PC-9 (cell line): ENCODE data around the gene KIF5C. TPM values are rescaled to one million over a fixed set of nuclear protein-coding genes. Genes with fewer than 3 reads are reported as not detected.

Experiments
- BruUV-seq: library from RNA; stranded (reverse); fragments of 400-500 nt; replicated peaks from 2 replicates; lab custom pipeline; 2021; lab: Mats Ljungman, UMichigan
- CTCF ChIA-PET: fragments of 300-600 bp; sonication (Branson Sonifier 250); formaldehyde crosslinking; loops from one replicate; lab custom pipeline; 2022; ENCODE audit warnings: antibody characterized with exemption; lab: Charles Lee
- POLR2A ChIA-PET: fragments of 300-600 bp; sonication (Branson Sonifier 250); formaldehyde crosslinking; loops from one replicate; lab custom pipeline; 2022; ENCODE audit warnings: antibody characterized with exemption; ENCODE audit not compliant: unreplicated experiment; lab: Charles Lee
- DNase-seq, 2 experiments: peaks; one replicate each; pipeline versions ENCODE4 v3.0.0 to v3.0.0-alpha.2; 2015 to 2022; ENCODE audit warnings: mixed read lengths in 1 of 2
- H2AFZ ChIP-seq: fragments of 200-600 bp; sonication (generic); 2 replicates; pipeline ENCODE4 v1.8.1; 2017; ENCODE audit warnings: antibody characterized with exemption
- H3F3A ChIP-seq: fragments of 200-600 bp; sonication (generic); 2 replicates; pipeline ENCODE4 v1.8.1; 2017; ENCODE audit warnings: antibody characterized with exemption, mild to moderate bottlenecking, low read depth; ENCODE audit not compliant: insufficient read depth
- H3K27ac ChIP-seq: fragments of 200-600 bp; sonication (generic); 2 replicates; pipeline ENCODE4 v1.6.1; 2016; ENCODE audit warnings: mixed run types
- H3K27me3 ChIP-seq: fragments of 200-600 bp; sonication (generic); 2 replicates; pipeline ENCODE4 v1.6.1; 2016; ENCODE audit warnings: low read depth, mixed run types; ENCODE audit not compliant: insufficient read depth
- H3K36me3 ChIP-seq: fragments of 200-600 bp; sonication (generic); 2 replicates; pipeline ENCODE4 v1.6.1; 2016; ENCODE audit warnings: low read depth, mixed run types
- H3K4me1 ChIP-seq: fragments of 200-600 bp; sonication (generic); replicated peaks from 2 replicates; pipeline ENCODE4 v1.6.1; 2016; ENCODE audit warnings: mixed run types; ENCODE audit not compliant: insufficient read depth
- H3K4me2 ChIP-seq: fragments of 200-600 bp; sonication (generic); 2 replicates; pipeline ENCODE4 v1.6.1; 2017; ENCODE audit warnings: mixed run types
- H3K4me3 ChIP-seq: fragments of 200-600 bp; sonication (generic); 2 replicates; pipeline ENCODE4 v1.6.1; 2016; ENCODE audit warnings: mixed run types
- H3K79me2 ChIP-seq: fragments of 200-600 bp; sonication (generic); 2 replicates; pipeline ENCODE4 v1.6.1; 2017; ENCODE audit warnings: low read depth, mixed run types
- H3K9me2 ChIP-seq: fragments of 200-600 bp; sonication (generic); 2 replicates; pipeline ENCODE4 v1.8.1; 2017; ENCODE audit warnings: mild to moderate bottlenecking; ENCODE audit not compliant: insufficient read depth
- H3K9me3 ChIP-seq: fragments of 200-600 bp; sonication (generic); 2 replicates; pipeline ENCODE4 v1.8.1; 2016; ENCODE audit warnings: low read depth; ENCODE audit not compliant: insufficient read depth
- H4K20me1 ChIP-seq: fragments of 200-600 bp; sonication (generic); 2 replicates; pipeline ENCODE4 v1.8.1; 2017; ENCODE audit not compliant: insufficient read depth
- CTCF ChIP-seq: fragments of 200-600 bp; sonication (generic); conservative IDR thresholded peaks from 2 replicates; pipeline ENCODE4 v1.6.1; 2017; ENCODE audit warnings: mixed run types, antibody characterized with exemption, mild to moderate bottlenecking, moderate library complexity
- EZH2 ChIP-seq: fragments of 200-600 bp; sonication (generic); IDR thresholded peaks from 2 replicates; pipeline ENCODE4 v1.8.0; 2017; ENCODE audit warnings: antibody characterized with exemption, low read depth
- intact Hi-C: fragments of 100-400 bp; cut with micrococcal nuclease; formaldehyde crosslinking; loops from one replicate; pipeline ENCODE4 v1.10.0; 2022; ENCODE audit not compliant: unreplicated experiment
- total RNA-seq: library from RNA; stranded (reverse); gene quantifications from 2 replicates; pipeline ENCODE4 v1.2.3, GENCODE V29; 2021

The KIF5C gene
- total RNA-seq, 1 experiment from 2014 or later = 0.07 TPM

GRCh38 chr2:148960483-148960882 lies 85.5 kb downstream of the KIF5C start:
- H4K20me1 ChIP-seq = no peaks in the 10 kb centered on the region
- H3K4me3 ChIP-seq = no peak overlapping the region
- intact Hi-C loops = no loop called here
- no peaks in the 10 kb centered on the region for H3K79me2 ChIP-seq
- no peaks in the 10 kb centered on the region for H3F3A ChIP-seq
- ChIA-PET CTCF (no interaction called here), POLR2A (no interaction called here)
- no peaks in the 10 kb centered on the region for H3K4me1 ChIP-seq
- no peak for DNase-seq
- no peaks in the 10 kb centered on the region for H3K36me3 ChIP-seq
- no peak overlapping the region for H2AFZ ChIP-seq
- no peak overlapping the region for H3K4me2 ChIP-seq
- H3K9me2 ChIP-seq = no peaks in the 10 kb centered on the region
- no peaks in the 10 kb centered on the region for H3K27me3 ChIP-seq
- no TSS peak for BruUV-seq
- no peaks in the 10 kb centered on the region for H3K9me3 ChIP-seq
- no peak overlapping the region for H3K27ac ChIP-seq
- TF ChIP-seq CTCF = no peak
- TF ChIP-seq EZH2 = no peak

DNA sequence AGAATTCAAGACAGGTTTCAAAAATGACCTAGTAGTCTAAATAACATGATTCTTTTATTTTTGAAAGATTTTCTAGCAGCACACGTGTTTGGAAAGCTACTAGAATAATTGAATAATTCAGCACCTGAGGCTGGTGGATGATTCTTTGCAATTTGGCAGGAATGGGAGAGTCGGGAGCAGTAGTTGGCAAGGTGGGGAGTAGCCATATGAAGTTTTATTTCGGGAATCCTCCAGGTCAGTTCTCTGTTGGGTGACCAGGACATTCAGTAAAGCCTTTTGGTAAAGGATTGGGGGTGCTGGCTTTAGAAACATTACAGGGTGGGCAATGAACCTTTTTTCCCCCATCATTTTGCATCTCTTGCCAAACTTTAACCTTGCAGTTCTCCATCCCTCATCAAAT lies 88.4 kb downstream of the KIF5C start:
- Histone ChIP-seq H3K4me2 (no peak overlapping the region), H4K20me1 (no peaks in the 10 kb centered on the region), H2AFZ (no peak overlapping the region), H3K4me3 (no peak overlapping the region), H3K4me1 (no peaks in the 10 kb centered on the region), H3K9me3 (no peaks in the 10 kb centered on the region), H3K27ac (no peak overlapping the region), H3F3A (no peaks in the 10 kb centered on the region), H3K9me2 (no peaks in the 10 kb centered on the region), H3K27me3 (no peaks in the 10 kb centered on the region), H3K36me3 (no peaks in the 10 kb centered on the region), H3K79me2 (no peaks in the 10 kb centered on the region)
- no peak for TF ChIP-seq CTCF
- no peak for TF ChIP-seq EZH2
- BruUV-seq = no TSS peak
- DNase-seq = no peak
- ChIA-PET CTCF (no interaction called here), POLR2A (no interaction called here)
- intact Hi-C loops = no loop called here

GRCh38 chr2:148965623-148966437 lies 90.8 kb downstream of the KIF5C start:
- no TSS peak for BruUV-seq
- no peak for DNase-seq
- no peak overlapping the region for H2AFZ ChIP-seq
- H3K36me3 ChIP-seq = no peaks in the 10 kb centered on the region
- intact Hi-C loops = no loop called here
- no peak overlapping the region for H3K4me2 ChIP-seq
- no peaks in the 10 kb centered on the region for H3K27me3 ChIP-seq
- no peaks in the 10 kb centered on the region for H3F3A ChIP-seq
- H3K9me3 ChIP-seq = no peaks in the 10 kb centered on the region
- ChIA-PET CTCF (no interaction called here), POLR2A (no interaction called here)
- no peak overlapping the region for H3K27ac ChIP-seq
- no peak overlapping the region for H3K4me3 ChIP-seq
- no peaks in the 10 kb centered on the region for H3K9me2 ChIP-seq
- H3K79me2 ChIP-seq = no peaks in the 10 kb centered on the region
- no peaks in the 10 kb centered on the region for H3K4me1 ChIP-seq
- TF ChIP-seq EZH2 (no peak), CTCF (no peak)
- H4K20me1 ChIP-seq = no peaks in the 10 kb centered on the region
